Bronchial epithelial cell (primary cell): ENCODE results near the gene ARPC2. TPM values are rescaled to one million over a fixed set of nuclear protein-coding genes. Genes with fewer than 3 reads are reported as not detected.
A peak's percentile ranks its signal among the peaks of the same experiment; 100 is the strongest.

Experiments used
- DNase-seq: peaks from one replicate; pipeline ENCODE4 v3.0.0-alpha.2; 2010; ENCODE audit warnings: low read depth
- FAIRE-seq: peaks from 2 replicates; lab custom pipeline; 2011; peaks lifted over from hg19 to GRCh38; lab: Jason Lieb, UNC
- H3K27me3 ChIP-seq: 2 replicates; pipeline ENCODE4 v1.5.1; 2011; ENCODE audit warnings: low read length; ENCODE audit not compliant: control insufficient read depth, insufficient read depth
- H3K36me3 ChIP-seq: 2 replicates; pipeline ENCODE4 v1.5.1; 2011; ENCODE audit warnings: low read length; ENCODE audit not compliant: control insufficient read depth, insufficient read depth
- H3K4me3 ChIP-seq: 2 replicates; pipeline ENCODE4 v1.5.1; 2011; ENCODE audit warnings: mild to moderate bottlenecking, low read depth, low read length, control low read depth
- CTCF ChIP-seq: IDR thresholded peaks from 2 replicates; pipeline ENCODE4 v1.5.1; 2011; ENCODE audit warnings: mild to moderate bottlenecking, moderate library complexity, low read length, control low read depth, inconsistent platforms; ENCODE audit not compliant: insufficient read depth, severe bottlenecking
- total RNA-seq: library from RNA; depleted of rRNA; stranded (reverse); fragments of >200 nt; gene quantifications from 2 replicates; pipeline ENCODE4 v1.2.1, GENCODE V29; 2014

Gene ARPC2
- total RNA-seq, 1 donor from 2014 or later, result 504 TPM

GRCh38 chr2:218298314-218298875 lies 81.4 kb downstream of the ARPC2 start:
- Histone ChIP-seq H3K36me3 (no peaks in the 10 kb centered on the region), H3K4me3 (no peak overlapping the region), H3K27me3 (no peaks in the 10 kb centered on the region)
- no peak for TF ChIP-seq CTCF
- DNase-seq (no peak), FAIRE-seq (no peak)

GRCh38 chr2:218300141-218300540 lies 83.2 kb downstream of the ARPC2 start:
- Histone ChIP-seq H3K27me3 (no peaks in the 10 kb centered on the region), H3K36me3 (no peaks in the 10 kb centered on the region), H3K4me3 (no peak overlapping the region)
- FAIRE-seq (no peak), DNase-seq (no peak)
- TF ChIP-seq CTCF, result no peak

GRCh38 chr2:218301176-218301819 lies 84.3 kb downstream of the ARPC2 start:
- no peaks in the 10 kb centered on the region for H3K36me3 ChIP-seq
- H3K4me3 ChIP-seq, result no peak overlapping the region
- H3K27me3 ChIP-seq, result no peaks in the 10 kb centered on the region
- DNase-seq (peak; percentile 75), FAIRE-seq (peak; percentile 92)
- TF ChIP-seq CTCF, result peak; percentile 86

Other genes starting within 250 kb of the ARPC2 start
- gene TNS1, start 214.2 kb upstream of the ARPC2 start, total RNA-seq, result 1.6 and 2.0 TPM in 2 replicates
- gene RUFY4, start 147.9 kb upstream of the ARPC2 start, total RNA-seq, result not detected in 2 replicates
- 0.13 TPM in 1 of 2 replicates, not detected in the other for gene CXCR2, start 91.2 kb upstream of the ARPC2 start, total RNA-seq
- gene CXCR1, start 50.2 kb upstream of the ARPC2 start, total RNA-seq, result not detected in 2 replicates
- gene GPBAR1, start 43.8 kb downstream of the ARPC2 start, total RNA-seq, result under 0.01 TPM in 1 of 2 replicates, not detected in the other
- gene AAMP, start 52.9 kb downstream of the ARPC2 start, total RNA-seq, result 205 and 229 TPM in 2 replicates
- 10.3 and 16.8 TPM in 2 replicates for gene PNKD, start 53.3 kb downstream of the ARPC2 start, total RNA-seq
- 468 and 656 TPM in 2 replicates for gene TMBIM1, start 75.3 kb downstream of the ARPC2 start, total RNA-seq
- not detected in 2 replicates for gene CATIP, start 139.7 kb downstream of the ARPC2 start, total RNA-seq
- 0.26 and 0.51 TPM in 2 replicates for gene SLC11A1, start 165.1 kb downstream of the ARPC2 start, total RNA-seq
- gene CTDSP1, start 182.7 kb downstream of the ARPC2 start, total RNA-seq, result 26.5 and 32.1 TPM in 2 replicates
- gene VIL1, start 201.9 kb downstream of the ARPC2 start, total RNA-seq, result not detected in 2 replicates